CD4-positive, alpha-beta T cell treated with Interleukin-12 subunit alpha and Interleukin-12 subunit beta, for 1 hour (primary cell): ENCODE results near the gene STAT3.
"Not testable (repeated sequence)": the region's sequence is repeated elsewhere in the genome, so short reads cannot be mapped to it uniquely, and the experiment has no call there.

ENCODE experiments used
- DNase-seq: peaks from one replicate; pipeline ENCODE4 v3.0.0-alpha.2; 2020

Gene STAT3

DNA sequence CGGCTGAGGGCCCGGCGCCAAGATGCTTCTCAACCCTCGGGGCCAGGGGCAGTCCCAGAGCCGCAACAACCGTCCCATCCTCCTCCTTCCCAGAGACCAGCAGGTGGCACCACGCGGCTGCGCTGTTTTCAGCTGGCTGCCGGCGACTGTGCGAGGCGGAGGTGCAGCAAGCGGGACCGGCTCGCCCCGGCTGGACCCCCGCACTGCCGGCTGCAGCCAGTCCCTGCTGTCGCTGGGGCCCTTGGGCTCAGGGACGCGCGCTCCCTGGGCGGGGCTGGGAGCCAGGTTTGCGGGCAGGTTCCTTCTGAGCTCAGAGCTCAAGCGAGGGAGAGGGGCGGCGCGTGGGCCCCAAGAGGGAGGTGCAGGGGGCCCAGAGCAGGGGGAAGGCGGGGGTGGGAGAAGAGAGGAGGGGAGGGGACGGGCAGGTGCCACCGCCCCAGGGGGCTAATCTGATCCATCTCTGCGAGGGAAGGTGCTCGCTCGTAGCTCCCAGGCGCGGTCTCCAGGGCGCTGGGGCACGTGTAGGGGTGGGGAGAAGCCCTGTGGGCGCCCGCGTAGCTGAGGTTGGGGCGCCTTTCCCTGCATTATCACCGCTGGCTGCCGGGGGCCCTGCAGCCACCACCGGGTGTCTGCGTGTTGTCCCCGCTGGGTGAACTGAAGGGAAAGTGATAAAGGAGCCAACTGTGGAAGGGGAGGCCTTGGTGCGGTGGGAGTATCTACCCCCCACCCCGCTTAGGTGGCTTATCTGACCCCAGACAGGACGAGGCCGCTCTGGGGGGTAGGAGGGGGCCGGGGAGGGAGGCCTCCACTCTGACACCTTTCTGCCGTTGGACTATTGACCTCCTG is 75.7 kb downstream of the STAT3 start:
- peak; percentile 79 for DNase-seq

DNA sequence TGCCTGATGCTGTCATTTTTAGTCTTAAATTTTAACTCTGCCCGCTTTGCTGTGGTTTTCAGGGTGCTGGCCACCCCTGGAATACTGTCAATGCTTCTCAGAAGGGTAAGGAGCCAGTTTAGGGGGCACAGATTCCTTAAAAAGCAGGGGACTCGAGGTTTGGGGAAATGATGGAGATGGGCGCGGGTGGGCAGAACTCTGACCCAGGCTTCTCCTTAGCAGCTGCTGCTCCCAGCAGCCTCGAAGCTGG is 76.3 kb downstream of the STAT3 start:
- no peak for DNase-seq

DNA sequence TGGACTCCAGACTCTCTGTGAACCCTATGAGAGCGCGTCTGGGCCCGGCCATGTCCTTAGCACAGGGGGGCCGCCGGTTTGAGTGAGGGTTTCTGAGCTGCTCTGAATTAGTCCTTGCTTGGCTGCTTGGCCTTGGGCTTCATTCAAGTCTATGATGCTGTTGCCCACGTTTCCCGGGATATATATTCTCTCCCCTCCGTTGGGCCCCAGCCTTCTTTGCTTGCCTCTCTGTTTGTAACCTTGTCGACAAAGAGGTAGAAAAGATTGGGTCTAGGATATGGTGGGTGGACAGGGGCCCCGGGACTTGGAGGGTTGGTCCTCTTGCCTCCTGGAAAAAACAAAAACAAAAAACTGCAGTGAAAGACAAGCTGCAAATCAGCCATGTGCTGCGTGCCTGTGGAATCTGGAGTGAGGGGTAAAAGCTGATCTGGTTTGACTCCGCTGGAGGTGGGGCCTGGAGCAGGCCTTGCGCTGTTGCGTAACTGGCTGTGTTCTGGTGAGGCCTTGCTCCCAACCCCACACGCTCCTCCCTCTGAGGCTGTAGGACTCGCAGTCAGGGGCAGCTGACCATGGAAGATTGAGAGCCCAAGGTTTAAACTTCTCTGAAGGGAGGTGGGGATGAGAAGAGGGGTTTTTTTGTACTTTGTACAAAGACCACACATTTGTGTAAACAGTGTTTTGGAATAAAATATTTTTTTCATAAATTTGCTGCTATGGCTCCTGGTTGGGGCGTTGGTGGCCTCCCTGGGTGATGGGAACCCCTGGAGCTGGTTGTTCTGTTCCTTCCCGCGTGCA is 76.8 kb downstream of the STAT3 start:
- DNase-seq = no peak

GRCh38 chr17:42310787-42311215 is 77.4 kb downstream of the STAT3 start:
- no peak for DNase-seq

- DNase-seq = no peak
Observed at GRCh38 chr17:42309986-42310786, 78.1 kb downstream of the STAT3 start.

- DNase-seq = no peak
Observed at GRCh38 chr17:42309142-42309541, 79.1 kb downstream of the STAT3 start.

DNA sequence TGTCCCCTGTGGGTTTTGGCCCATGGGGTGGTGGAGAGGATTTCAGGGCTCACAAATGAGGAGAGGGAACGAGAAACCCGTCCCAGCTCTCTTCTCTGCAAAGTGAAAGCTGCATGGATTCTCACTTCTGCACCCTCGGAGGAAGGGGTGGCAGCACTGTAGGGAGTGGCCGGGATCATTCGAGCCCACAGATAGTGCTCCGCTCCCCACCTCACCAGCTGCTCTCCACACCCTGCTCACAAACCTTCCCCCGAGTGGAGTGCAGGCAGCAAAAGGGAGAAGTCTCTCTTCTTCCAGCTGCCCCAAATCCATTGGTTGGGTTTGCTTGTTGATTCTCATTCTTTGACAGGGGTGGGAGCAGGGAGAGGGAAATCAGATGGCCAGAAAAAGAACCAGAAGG is 79.8 kb downstream of the STAT3 start:
- no peak for DNase-seq

- no peak for DNase-seq
Observed at GRCh38 chr17:42307362-42307927, 80.8 kb downstream of the STAT3 start.

DNA sequence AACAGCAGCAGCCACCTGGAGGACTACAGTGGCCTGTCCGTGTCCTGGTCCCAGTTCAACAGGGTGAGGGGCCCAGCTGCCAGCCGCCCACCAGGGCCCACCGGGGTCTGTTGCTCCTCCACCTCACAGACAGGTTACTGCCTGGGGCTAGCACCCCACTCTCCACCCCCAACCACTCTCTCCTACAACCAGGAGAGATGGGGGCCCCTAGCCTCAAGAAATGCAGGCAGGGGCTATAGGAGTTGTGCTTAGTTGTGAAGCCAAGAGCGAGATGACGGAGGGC is 81.9 kb downstream of the STAT3 start:
- DNase-seq = no peak

GRCh38 chr17:42305543-42306384 is 82.5 kb downstream of the STAT3 start:
- DNase-seq = peak; percentile 28

- DNase-seq = not testable (repeated sequence)
Observed at GRCh38 chr17:42305031-42305330, 83.3 kb downstream of the STAT3 start.

GRCh38 chr17:42304187-42305030 is 83.8 kb downstream of the STAT3 start:
- no peak for DNase-seq

GRCh38 chr17:42303694-42304093 is 84.5 kb downstream of the STAT3 start:
- no peak for DNase-seq

DNA sequence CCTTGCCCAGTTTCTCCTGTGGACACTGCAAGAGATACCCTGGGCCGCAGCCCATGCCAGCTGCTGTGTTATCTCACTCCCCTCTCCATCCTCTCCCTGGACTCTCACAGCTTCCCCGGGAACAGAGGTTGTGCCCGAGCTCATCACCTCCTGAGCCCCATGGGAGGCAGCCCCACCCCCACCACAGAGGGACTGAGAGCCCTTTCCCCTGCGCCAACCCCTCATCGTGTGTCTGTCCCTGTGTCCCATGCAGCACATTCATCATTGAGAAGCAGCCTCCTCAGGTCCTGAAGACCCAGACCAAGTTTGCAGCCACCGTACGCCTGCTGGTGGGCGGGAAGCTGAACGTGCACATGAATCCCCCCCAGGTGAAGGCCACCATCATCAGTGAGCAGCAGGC is 87.2 kb downstream of the STAT3 start:
- no peak for DNase-seq

- DNase-seq = not testable (repeated sequence)
Observed at GRCh38 chr17:42299913-42300312, 88.3 kb downstream of the STAT3 start.

- DNase-seq = not testable (repeated sequence)
Observed at GRCh38 chr17:42299361-42299760, 88.9 kb downstream of the STAT3 start.

DNA sequence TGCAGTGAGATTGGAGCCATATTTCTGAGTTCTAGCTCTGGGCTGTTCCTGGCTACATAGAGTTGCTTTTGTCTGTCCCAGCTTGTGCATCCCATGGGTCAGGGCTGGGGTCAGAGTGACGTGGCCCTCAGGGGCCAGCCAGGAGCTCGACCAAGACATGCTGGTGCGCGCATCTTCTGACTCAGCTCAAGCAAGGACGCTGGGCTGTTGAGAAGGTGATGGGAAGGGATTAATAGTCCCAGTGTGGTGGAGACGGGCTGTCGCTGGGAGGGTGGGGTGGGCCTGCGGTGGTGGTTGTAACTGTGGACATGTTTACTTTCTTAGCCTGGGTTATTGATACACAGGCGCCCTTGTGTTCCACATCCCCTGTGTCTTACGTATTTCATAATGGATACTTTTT is 90.5 kb downstream of the STAT3 start:
- DNase-seq = not testable (repeated sequence)

DNA sequence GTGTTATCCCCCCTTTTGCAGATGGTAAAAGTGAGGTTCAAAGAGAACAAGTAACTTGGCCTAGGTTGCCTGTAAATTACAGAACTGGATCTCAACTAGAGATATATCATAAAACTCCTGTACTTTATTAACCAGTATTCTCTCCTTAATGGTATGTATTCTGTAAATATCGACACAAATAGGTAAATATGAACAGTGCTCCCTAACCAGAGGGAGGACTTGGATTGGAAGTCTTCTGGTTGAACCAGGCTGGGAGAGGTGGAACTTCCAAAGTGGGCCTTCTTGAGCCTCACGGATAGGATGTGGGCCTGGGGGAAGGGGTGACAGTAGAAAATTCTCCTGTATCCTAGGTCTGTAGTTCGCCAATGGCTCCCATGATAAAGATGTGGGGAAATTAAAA is 92.2 kb downstream of the STAT3 start:
- DNase-seq = no peak

DNA sequence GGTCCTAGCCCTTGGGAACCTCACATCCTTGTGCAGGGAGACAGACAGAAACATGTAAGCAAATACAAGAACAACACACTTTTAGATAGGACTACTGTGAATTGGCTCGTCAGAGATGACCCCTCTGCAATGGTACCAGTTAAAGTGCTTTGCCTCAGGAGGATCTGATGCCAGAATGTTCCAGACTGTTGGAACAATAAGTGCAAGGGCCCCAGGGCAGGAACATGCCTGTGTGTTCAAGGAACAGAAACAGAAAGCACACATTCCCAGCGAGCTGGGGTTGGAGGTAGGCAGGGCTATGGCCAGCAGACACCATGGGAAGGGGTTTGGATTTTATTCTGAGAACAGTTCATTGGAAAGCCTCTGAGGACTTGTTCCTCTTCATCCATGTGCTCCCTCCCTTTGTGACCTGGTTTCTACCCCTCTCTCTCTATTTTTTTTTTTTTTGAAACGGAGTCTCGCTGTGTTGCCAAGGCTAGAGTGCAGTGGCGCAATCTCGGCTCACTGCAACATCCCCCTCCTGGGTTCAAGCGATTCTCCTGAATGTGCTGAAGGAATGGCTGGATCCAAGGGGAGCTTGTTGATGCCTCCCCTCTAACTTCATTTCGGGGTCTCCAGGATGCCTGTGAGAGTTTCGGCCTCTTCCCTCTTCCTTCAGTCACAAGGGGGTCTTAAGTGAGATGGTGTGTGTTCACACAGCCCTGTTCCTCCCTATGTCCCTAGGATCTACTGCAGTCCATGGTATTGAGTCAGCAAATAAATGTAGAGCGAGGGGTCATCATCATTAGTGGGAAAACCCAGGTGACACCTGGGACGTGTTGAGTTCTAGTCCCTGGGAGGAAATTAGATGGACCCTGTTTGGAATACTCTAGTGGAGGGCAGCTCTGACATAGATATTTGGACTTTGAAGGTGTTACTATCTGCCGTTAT is 93.5 kb downstream of the STAT3 start:
- DNase-seq = no peak

DNA sequence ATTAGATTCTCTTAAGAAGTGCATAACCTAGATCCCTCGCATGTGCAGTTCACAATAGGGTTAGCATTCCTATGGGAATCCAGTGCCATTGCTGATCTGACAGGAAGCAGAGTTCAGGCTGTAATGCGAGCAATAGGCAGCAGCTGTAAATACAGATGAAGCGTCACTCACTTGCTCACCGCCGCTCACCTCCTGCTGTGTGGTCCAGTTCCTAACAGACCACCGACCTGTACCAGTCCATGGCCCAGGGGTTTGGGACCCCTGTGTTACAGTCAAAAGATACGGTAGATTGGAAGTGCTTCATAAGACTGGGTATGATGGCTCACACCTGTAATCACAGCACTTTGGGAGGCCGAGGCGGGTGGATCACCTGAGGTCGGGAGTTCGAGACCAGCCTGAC is 97.1 kb downstream of the STAT3 start:
- no peak for DNase-seq

DNA sequence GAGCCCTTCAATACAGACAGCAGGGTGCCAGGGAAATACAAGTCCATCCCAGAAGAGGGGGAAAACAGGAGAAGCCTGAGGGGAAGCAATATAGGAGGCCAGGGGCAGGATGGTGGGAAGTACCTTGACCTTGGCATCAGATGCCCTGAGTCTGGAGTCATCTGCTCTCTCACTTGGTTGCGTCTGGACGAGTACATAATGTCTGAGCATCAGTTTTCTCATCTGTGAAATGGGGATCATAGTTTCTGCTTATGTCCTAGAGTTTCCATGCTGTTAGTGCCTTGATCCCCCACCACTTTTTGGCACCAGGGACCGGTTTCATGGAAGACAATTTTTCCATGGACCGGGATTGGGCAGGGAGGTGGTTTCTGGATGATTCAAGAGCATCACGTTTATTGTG is 97.7 kb downstream of the STAT3 start:
- DNase-seq = no peak
